T47D (cell line): ENCODE data around the gene SOBP.

ENCODE experiments used
- DNase-seq, 2 experiments: peaks; one replicate each; pipeline versions ENCODE4 v3.0.0 to v3.0.0-alpha.2; 2011 to 2012; ENCODE audit warnings: low read depth in 1 of 2, low spot score in 1 of 2
- JUND ChIP-seq: IDR thresholded peaks from 2 replicates; pipeline ENCODE4 v1.6.1; 2012; ENCODE audit warnings: low read depth
- in situ Hi-C: cut with HindIII; loops from 2 replicates; pipeline ENCODE4 v1.10.0; 2016; ENCODE audit warnings: low sequenced_read_pairs, low pct_unique_long_range_greater_than_20kb

Gene SOBP

DNA sequence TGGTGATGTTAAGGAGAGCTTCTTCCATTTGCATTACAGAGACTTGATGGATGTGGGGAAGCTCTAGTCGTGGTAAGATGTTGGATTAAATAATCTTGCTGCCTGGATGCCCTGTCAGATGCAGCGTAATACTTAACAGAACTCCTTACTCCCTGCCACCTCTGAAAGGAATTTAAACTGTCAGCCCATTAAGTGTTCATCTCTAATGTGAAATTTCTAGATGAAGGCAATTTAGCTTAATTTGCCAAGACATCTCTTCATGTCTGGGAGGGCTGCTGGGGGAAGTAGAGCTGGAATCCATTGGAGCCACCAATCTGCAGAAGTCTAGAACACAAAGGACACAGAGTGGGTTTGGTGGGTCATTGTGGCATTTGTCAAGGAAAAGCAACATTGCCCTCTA lies 64.4 kb downstream of the SOBP start:
- no peak for TF ChIP-seq JUND
- no peak for DNase-seq
- in situ Hi-C loops, result no loop called here

DNA sequence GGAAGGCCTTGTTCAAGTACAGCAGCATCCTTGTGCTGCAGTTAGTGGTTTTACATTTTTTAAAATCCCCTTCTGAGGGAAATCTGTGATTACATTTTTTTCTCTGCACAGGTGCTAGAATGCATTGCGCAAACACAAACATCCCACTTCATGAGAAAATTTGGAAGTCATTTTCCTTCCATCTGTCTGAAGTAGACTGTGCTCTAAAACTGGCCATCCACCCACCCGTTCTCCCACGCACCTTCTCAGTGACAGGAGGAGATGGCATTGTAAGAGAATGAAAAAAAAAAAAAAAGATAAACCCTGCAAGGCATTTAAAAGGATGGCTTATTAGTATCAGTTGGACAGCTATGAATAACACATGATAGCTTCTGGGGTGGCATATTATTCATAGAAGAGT lies 65.0 kb downstream of the SOBP start:
- no peak for TF ChIP-seq JUND
- in situ Hi-C loops, result no loop called here

DNA sequence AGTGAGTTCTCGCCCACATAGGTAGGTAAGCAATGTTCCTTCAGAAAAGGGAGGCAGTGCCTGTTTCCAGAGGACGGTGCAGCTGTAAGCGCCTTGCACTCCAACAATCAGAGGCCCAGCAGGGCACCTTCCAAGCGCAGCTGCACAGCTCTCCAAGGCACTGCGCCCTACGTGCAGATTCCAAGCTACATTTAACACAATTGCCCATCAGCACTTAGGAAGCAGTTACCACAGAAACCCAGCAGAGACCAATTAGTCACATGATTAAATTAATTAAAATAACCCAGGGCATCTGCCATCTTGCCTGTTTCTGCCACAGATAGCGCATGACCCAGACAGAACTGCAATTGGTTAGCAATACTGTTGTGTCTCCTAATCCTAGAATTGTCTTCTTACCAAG lies 65.5 kb downstream of the SOBP start:
- DNase-seq, result no peak
- no peak for TF ChIP-seq JUND
- in situ Hi-C loops, result no loop called here

More for the DNA sequence above, 65.0 kb downstream of the SOBP start:
- no peak for DNase-seq

DNA sequence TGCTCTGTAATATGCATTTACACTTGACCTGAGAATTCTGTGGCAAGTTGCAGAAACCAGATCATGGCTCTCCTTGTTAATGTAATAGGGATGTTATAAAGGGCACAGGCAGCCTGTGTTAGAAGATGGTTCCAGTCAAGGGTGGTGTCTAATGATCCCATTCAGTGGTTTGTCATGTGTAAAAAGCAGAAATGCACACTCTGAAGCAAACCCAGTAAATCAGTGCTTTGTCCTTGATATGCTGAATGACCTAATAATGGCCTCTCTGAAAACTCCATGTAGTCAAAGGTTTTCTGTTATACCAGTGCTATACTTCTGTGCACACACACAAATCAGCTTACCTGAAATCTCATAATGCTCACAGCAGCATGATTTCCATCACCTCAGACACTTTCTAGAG lies 66.2 kb downstream of the SOBP start:
- DNase-seq, result no peak
- in situ Hi-C loops, result no loop called here
- TF ChIP-seq JUND, result no peak

DNA sequence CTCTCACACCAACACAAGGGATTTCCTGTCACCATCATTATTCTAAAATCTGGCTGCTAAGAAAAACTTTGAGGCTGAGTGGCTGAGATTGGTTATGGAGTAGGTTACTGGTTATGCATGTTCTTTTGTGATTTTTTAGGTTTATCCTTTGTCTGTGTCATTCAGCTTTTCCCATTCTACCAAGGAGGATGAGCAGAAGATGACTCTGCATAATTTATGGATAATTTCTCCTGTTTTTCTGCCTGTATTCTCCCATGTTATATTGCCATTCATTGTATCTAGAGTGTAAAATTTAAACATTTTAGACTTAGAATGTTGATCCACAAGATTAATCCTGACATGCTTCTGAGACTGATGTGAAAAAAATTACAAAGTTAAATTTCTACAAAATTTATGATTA lies 67.8 kb downstream of the SOBP start:
- in situ Hi-C loops, result no loop called here
- DNase-seq, result no peak
- no peak for TF ChIP-seq JUND

DNA sequence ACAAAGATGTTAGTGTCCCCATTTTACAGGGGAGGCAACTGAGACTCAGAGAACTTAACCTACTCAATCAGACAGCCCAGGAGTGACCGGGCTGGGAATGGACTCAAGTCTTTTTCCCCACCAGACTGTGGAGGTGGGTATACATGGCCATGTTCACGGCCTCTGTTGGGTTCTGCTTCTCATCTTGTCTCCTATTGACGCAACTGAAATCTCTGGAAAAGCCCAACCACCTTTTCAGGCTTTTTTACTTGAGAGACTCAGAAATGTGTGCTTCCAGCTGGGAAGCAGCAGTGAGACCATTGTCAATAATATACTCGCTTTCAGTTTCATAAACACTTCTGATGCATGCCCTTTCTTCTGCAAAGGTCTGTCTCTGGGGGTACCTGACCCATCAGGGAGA lies 70.7 kb downstream of the SOBP start:
- in situ Hi-C loops, result no loop called here
- TF ChIP-seq JUND, result no peak
- no peak for DNase-seq

DNA sequence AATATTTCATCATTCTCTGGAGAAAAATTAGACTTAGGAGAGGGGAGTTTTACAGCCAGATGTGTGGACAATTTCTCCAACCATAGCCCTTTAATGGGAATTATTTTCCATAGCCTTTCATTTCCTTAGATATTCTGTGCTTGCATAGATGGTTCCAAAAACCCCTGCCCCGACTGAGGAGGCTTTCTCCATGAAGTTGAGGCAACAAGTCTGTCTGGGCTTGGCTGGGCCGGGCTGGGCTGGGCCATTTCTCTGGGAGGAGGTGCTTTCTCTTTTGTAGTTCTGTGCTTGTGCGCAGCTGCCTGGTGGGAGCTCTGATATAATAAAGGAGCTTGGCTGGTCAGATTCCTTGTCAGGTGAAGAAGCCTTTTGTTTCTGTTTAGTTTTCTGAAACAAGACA lies 71.4 kb downstream of the SOBP start:
- in situ Hi-C loops, result no loop called here
- DNase-seq, result no peak
- TF ChIP-seq JUND, result no peak

DNA sequence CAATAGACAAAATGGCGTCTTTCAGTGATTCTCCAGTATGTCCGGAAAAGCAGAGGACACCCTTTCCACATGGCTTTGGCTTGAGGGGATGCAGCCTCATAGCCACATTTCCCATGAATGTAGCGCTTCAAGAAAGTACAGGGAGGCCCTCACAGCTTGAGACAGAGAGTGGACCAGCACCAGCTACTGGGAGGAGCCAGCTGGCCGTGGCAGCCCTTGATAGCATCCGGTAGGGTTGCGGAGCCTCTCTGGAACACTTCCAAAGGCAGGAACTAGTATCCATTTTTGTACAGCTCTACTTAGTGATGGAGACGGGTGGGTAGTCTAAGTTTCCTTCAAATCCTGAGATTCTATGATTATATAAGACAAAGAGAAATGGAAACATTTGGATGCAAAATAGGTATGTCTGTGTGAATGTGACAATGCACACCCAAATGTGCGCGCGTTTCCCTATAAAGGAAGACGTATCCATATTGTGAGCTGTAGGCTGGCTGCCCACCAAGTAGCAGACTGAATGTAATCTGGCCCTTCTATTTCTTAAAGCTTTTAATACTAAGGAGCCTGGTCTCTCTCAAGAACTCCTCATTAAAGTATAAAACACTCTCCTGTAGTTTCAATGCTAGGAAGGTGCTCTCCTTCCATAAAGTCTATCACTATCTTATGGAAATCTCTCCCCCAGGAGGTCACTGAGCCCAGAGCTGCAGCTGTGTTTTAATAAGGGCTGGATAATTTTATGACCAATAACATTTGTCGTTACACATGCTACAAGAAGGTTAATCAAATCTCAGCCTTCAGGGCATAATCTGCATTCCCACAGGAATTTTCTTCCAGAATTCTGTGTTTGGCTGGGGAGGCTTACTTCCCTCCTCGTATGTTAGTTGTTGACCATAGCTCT lies 74.0 kb downstream of the SOBP start:
- peak in 1 of 2 experiments; percentile 11 for DNase-seq
- TF ChIP-seq JUND, result no peak
- in situ Hi-C loops, result no loop called here

DNA sequence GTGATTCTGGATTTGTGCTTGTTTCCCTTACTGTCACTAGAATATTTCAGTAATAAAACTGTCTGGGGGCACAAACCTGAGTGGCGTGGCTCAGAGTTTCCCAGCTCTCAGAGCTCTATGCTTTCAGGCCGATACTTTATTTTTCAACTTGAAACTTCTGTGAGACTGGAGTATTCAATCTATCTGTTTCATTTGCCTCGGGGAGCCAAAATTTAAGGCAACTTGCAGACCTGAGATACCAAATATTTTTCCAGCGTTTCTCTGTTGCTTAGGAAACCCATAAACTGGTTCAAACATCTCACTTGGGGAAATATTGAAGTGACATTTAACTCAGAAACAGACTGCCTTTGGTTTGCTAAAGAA lies 74.7 kb downstream of the SOBP start:
- in situ Hi-C loops, result no loop called here
- no peak for TF ChIP-seq JUND
- no peak for DNase-seq

DNA sequence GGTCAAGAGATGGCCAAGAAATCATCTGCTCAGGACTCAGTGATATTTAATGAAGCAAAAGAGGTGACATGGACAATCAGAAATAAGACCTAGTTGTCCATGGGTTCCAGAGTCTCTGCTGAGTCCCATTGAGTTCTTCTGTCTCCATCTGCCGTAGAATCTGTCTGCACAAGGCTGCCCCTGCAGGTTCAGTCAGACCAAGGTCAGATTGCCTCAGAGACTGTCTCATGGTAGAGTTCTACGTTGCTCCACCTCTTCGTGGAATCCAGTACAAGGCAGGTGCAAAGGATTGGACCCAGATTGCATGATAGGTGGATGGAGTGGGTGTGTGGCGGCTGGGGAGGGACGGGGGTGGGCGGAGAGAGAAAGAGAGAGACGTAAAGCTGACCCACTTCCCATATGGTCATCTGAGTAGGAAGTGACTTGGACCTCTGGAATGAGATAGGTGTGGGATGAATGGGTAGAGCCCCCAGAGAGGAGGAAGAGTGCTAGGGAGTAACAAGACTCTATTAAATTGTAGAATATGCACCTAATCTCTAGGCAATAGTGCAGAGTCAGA lies 75.3 kb downstream of the SOBP start:
- DNase-seq, result no peak
- in situ Hi-C loops, result no loop called here
- no peak for TF ChIP-seq JUND

DNA sequence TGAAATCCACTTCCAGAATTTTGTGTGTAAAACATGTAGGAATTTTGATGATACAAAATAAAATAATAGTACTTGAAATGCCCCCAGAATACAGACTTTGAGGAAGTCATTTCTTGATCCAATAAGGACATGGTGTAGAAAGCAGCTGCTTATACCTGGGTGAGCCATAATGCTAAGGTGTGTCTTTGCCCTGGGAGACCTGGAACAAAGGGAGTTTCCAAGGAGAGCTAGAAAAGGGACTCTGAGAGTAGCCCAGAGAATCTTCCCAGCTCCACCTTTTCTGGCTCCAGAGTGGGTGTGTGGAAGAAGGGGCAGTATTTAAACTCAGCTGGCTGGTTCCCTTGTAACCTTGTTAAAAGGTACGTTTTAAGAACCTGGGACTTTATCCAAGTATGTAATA lies 77.7 kb downstream of the SOBP start:
- DNase-seq, result no peak
- no peak for TF ChIP-seq JUND
- in situ Hi-C loops, result no loop called here

DNA sequence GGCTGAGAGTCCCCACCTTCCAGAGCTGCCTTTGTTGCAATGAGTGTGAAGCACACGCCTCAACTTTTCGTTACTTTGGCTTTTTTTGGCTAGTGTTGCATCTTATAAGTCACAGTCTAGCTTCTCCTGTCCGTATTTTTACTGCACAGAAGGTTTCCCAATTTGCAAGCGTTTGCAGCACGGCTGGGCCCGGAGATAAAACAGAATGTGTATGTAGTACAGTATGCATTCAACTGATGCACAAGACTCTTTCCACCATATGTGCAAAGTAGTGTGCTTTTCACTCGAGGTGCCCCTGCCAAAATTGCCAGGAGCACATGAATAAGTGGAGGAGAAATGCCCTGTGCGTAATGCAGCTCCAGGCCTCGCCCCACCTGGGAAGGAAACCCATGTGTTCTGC lies 79.6 kb downstream of the SOBP start:
- DNase-seq, result no peak
- in situ Hi-C loops, result no loop called here
- TF ChIP-seq JUND, result no peak

DNA sequence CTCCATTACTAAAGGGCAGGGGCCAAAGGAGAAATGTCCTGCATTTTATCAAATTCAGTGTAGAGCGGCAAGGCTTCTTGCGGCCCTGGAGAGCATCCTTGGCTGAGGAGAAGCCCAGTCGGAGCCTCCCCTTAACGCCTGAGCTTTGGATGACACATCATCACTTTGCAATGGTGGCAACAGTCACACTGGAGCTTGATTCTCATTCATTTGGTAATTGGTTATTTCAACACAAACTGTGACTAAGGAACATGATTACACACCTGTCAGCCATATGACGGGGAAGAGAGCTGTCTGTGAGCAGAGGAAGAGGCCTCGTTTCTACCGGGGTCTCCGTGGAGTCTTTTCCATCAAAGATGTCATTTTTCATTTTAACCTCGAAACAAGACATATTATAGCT lies 81.4 kb downstream of the SOBP start:
- in situ Hi-C loops, result no loop called here
- no peak for DNase-seq
- no peak for TF ChIP-seq JUND

DNA sequence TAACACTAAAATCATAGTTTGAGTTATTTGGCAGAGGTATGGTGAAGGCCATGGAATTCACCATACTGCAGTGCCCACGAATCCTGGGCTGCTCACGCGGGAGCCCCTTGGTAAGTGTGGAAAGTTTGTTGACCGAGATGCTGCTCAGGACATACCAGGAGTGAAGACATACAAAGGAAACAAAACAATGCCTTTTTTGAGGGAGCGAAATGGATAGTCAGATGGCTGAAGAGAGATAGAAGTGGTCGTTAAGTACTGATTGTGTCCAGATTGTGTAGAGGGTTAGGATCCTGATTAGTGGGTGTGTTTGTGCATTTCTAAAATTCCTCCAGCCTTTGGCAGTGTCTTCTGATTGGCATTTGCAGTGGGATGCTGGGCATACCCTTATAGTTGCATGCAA lies 83.0 kb downstream of the SOBP start:
- DNase-seq, result no peak
- no peak for TF ChIP-seq JUND
- in situ Hi-C loops, result no loop called here
